ENCODE measurements around the gene USP3.

USP3 gene

DNA sequence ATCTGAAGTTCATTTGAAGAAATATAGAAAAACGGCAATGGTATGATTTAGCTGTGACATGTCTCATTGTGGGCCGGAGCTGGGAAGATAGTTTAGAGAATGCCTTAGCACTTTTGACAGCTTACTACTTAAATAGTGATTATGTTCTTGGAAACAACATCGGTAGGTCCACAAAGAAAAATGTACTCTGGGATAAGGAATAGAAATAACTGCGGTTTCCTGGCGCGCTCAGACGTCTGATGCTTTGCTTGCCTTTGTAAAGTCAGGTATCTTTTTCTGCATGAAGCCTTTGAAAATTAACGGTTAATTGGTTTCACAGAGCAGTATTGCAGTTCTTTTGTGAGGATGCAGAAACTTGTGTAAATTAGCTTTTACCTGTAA is 1.4 kb downstream of the USP3 start:
- DNase-seq (ENCODE audit: low spot score), result no peak
- TF ChIP-seq, protein P1, sequence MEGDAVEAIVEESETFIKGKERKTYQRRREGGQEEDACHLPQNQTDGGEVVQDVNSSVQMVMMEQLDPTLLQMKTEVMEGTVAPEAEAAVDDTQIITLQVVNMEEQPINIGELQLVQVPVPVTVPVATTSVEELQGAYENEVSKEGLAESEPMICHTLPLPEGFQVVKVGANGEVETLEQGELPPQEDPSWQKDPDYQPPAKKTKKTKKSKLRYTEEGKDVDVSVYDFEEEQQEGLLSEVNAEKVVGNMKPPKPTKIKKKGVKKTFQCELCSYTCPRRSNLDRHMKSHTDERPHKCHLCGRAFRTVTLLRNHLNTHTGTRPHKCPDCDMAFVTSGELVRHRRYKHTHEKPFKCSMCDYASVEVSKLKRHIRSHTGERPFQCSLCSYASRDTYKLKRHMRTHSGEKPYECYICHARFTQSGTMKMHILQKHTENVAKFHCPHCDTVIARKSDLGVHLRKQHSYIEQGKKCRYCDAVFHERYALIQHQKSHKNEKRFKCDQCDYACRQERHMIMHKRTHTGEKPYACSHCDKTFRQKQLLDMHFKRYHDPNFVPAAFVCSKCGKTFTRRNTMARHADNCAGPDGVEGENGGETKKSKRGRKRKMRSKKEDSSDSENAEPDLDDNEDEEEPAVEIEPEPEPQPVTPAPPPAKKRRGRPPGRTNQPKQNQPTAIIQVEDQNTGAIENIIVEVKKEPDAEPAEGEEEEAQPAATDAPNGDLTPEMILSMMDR (IDR thresholded peaks at IDR 0.05; ENCODE audit: borderline replicate concordance, control extremely low read depth, extremely low read depth, insufficient read depth, missing control alignments), result no peak
- in situ Hi-C loops (cut with MboI; ENCODE audit: low sequenced_read_pairs, unreplicated experiment), result no loop called here

DNA sequence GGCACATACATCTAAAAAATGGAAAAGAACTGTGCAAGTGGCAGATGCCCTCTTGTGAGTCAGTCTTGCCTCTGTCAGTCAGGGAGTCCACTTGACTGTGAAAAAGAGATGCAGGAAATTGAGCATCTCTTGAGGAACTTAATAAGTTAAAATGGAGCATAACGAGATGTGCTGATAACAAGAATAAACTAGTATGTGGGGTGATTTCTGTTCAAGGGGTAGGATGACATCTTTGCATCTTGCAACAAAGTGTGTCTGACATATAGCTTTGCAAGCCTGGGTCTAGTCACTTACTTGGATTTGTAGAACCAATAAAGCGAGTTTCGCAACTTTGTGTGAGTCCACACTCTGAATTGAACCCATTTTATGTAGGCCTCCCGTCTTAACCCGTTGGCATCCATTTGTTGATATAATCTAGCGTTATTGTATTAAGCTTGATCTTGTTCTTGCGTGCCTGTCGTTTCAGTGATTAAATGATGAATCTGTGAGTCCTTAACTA is 2.2 kb downstream of the USP3 start:
- in situ Hi-C loops (cut with MboI; ENCODE audit: low sequenced_read_pairs, unreplicated experiment), result no loop called here
- TF ChIP-seq, protein P1 (IDR thresholded peaks at IDR 0.05; ENCODE audit: borderline replicate concordance, control extremely low read depth, extremely low read depth, insufficient read depth, missing control alignments), result no peak
- no peak for DNase-seq (ENCODE audit: low spot score)

GRCh38 chr15:63507878-63508818 is 3.8 kb downstream of the USP3 start:
- TF ChIP-seq, protein P1 (IDR thresholded peaks at IDR 0.05; ENCODE audit: borderline replicate concordance, control extremely low read depth, extremely low read depth, insufficient read depth, missing control alignments), result no peak
- in situ Hi-C loops (cut with MboI; ENCODE audit: low sequenced_read_pairs, unreplicated experiment), result no loop called here
- no peak for DNase-seq (ENCODE audit: low spot score)

DNA sequence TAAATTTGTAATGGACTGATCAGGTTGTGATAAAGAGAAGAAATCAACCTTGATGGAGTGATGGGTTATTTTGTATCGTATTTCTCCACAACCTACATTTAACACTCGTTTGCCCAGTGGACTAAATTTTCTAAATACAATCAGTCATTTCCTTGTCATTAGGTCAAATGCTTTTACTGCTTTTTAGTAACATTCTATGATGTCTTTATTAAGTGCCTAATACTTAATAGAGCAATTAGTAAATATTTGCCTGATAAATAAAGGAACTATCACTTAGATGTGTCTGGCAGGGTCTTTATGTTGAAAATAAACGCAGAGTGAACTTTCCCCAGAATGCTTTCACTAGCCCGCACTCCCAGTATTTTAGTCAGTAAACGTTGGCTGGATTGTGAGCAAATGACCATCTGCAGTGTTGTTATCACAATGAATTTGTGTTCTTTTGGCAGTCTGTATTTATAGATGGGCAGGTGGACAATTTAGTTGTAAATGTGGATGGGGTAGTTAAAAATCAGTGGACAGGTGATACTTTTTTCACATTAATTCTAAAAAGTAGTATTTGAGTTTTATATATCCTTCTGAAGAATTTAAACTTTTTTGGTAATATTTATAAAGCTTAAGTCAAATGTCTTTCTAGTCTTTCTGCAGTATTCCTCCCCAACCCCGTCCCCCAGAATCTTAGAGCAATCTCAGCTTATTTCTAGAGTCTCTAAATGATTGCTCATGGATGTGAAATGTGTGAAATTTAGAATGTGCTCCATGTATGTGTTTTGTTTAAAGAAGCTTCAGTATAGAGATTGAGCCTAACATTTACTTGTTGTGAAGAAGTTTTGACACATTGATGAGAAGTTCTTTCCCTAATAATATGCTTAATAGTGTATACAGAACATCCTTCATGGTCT is 4.9 kb downstream of the USP3 start:
- TF ChIP-seq, protein P1 (IDR thresholded peaks at IDR 0.05; ENCODE audit: borderline replicate concordance, control extremely low read depth, extremely low read depth, insufficient read depth, missing control alignments), result no peak
- no peak for DNase-seq (ENCODE audit: low spot score)
- in situ Hi-C loops (cut with MboI; ENCODE audit: low sequenced_read_pairs, unreplicated experiment), result no loop called here

GRCh38 chr15:63509955-63510940 is 5.9 kb downstream of the USP3 start:
- in situ Hi-C loops (cut with MboI; ENCODE audit: low sequenced_read_pairs, unreplicated experiment), result no loop called here
- no peak for DNase-seq (ENCODE audit: low spot score)
- TF ChIP-seq, protein P1 (IDR thresholded peaks at IDR 0.05; ENCODE audit: borderline replicate concordance, control extremely low read depth, extremely low read depth, insufficient read depth, missing control alignments), result no peak

All from GM13976 (cell line).